Kidney (tissue), 14 donors: Measurements from ENCODE around the gene RAD17. TPM values are rescaled to one million over a fixed set of nuclear protein-coding genes. Genes with fewer than 3 reads are reported as not detected.
"Not testable (repeated sequence)": the region's sequence is repeated elsewhere in the genome, so short reads cannot be mapped to it uniquely, and the experiment has no call there.

Experiments used
- DNase-seq, 5 donors: peaks; one replicate each; pipeline ENCODE4 v3.0.0-alpha.2; 2013 to 2020
- FAIRE-seq: peaks from 2 replicates; lab custom pipeline; 2012; peaks lifted over from hg19 to GRCh38; lab: Jason Lieb, UNC
- H3K27ac ChIP-seq, 2 donors: one replicate each; pipeline ENCODE4 v1.7.0; 2013; ENCODE audit warnings: low read depth in 2 of 2, low read length in 2 of 2, inconsistent platforms in 1 of 2
- H3K27me3 ChIP-seq: one replicate; pipeline ENCODE4 v1.7.1; 2013; ENCODE audit warnings: low read length, inconsistent platforms; ENCODE audit not compliant: control insufficient read depth, insufficient read depth
- H3K36me3 ChIP-seq, 3 donors: one replicate each; pipeline versions ENCODE4 v1.7.0 to v1.7.1; 2013; ENCODE audit warnings: low read length in 3 of 3, control low read depth in 1 of 3, inconsistent platforms in 1 of 3; ENCODE audit not compliant: insufficient read depth in 3 of 3, control insufficient read depth in 2 of 3
- H3K4me1 ChIP-seq, 3 donors: one replicate each; pipeline versions ENCODE4 v1.7.0 to v1.7.1; 2013; ENCODE audit warnings: low read length in 3 of 3, inconsistent platforms in 1 of 3, low read depth in 1 of 3; ENCODE audit not compliant: control insufficient read depth in 2 of 3, insufficient read depth in 2 of 3
- H3K4me3 ChIP-seq, 3 donors: one replicate each; pipeline versions ENCODE4 v1.7.0 to v1.8.1; 2013; ENCODE audit warnings: low read length in 3 of 3, control low read depth in 1 of 3, inconsistent platforms in 1 of 3
- H3K9ac ChIP-seq, 3 donors: one replicate each; pipeline versions ENCODE4 v1.7.0 to v1.7.1; 2013; ENCODE audit warnings: low read length in 3 of 3, control low read depth in 1 of 3, inconsistent platforms in 1 of 3
- H3K9me3 ChIP-seq, 3 donors: one replicate each; pipeline versions ENCODE4 v1.7.0 to v1.7.1; 2013; ENCODE audit warnings: low read length in 3 of 3, control low read depth in 1 of 3, inconsistent platforms in 1 of 3; ENCODE audit not compliant: control insufficient read depth in 2 of 3, insufficient read depth in 1 of 3
- intact Hi-C: fragments of 100-400 bp; cut with DNase I; formaldehyde crosslinking; loops from one replicate; pipeline ENCODE4 v1.11.1; 2022
- polyA plus RNA-seq: library from polyadenylated mRNA; stranded (reverse); fragments of 350-450 nt; fragmentation: Illumina TruSeq; extraction: RNeasy Lipid Tissue Mini Kit (QIAGEN cat#74804); gene quantifications from one replicate; pipeline ENCODE4 v1.2.3, GENCODE V29; 2014; ENCODE audit warnings: low read depth, low replicate concordance; ENCODE audit not compliant: insufficient read depth
- total RNA-seq: library from RNA; stranded (reverse); fragmentation: NEBNext Ultra II Directional; extraction: Animal tissue kit (Norgen Biotek cat#: 25700); gene quantifications from one replicate; pipeline ENCODE4 v1.2.1, GENCODE V29; 2021
- TF ChIP-seq, protein P1 (sequence below): IDR thresholded peaks from 3 replicates; pipeline ENCODE4 v1.5.1; 2012; ENCODE audit warnings: mild to moderate bottlenecking, moderate library complexity, borderline replicate concordance; ENCODE audit not compliant: insufficient read depth; ENCODE audit errors: extremely low read depth
- donor health status: control.
- donor health status: control.
- donor health status: control.
- donor health status: control.
- donor health status: control.
- donor health status: DM: yes; HTN: yes; CAD: no.
- donor health status: Normal renal cell carcinoma (clear cell type).

Gene RAD17
- total and polyA plus RNA-seq, 2 donors from 2014 or later: 19.7 to 26.6 TPM

DNA sequence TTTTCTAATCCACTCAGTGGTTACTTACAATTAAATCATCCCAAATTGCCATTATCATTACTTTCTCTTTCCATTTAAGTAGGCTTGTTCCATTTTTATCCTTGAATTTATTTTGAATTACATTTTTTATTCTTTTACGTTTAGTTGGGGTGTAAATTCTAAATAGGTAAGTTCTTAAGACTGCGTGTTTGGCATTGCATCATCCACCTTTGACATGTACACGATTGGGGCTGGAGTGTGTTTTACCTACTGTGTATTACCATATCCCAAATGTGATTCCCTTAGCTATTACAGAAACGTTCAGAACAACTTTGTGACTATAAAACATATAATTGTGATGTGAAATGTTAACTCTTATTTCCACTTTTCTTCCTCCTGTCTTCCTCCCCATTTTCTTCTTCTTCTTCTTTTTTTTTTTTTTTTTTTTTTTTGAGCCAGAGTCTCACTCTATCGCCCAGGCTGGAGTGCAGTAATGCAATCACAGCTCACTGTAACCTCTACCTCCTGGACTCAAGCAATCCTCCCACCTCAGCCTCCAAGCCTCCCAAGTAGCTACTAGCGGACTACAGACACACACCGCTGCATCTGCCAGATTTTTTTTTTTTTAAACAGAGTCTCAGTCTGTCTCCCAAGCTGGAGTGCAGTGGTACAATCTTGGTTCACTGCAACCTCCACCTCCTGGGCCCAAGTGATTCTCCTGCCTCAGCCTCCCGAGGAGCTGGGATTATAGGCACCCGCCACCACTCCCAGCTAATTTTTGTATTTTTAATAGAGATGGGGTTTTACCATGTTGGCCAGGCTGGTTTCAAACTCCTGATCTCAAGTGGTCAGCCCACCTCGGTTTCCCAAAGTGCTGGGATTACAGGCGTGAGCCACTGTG is 62.0 kb downstream of the RAD17 start:
- no peak overlapping the region for H3K4me3 ChIP-seq
- no peak for FAIRE-seq

DNA sequence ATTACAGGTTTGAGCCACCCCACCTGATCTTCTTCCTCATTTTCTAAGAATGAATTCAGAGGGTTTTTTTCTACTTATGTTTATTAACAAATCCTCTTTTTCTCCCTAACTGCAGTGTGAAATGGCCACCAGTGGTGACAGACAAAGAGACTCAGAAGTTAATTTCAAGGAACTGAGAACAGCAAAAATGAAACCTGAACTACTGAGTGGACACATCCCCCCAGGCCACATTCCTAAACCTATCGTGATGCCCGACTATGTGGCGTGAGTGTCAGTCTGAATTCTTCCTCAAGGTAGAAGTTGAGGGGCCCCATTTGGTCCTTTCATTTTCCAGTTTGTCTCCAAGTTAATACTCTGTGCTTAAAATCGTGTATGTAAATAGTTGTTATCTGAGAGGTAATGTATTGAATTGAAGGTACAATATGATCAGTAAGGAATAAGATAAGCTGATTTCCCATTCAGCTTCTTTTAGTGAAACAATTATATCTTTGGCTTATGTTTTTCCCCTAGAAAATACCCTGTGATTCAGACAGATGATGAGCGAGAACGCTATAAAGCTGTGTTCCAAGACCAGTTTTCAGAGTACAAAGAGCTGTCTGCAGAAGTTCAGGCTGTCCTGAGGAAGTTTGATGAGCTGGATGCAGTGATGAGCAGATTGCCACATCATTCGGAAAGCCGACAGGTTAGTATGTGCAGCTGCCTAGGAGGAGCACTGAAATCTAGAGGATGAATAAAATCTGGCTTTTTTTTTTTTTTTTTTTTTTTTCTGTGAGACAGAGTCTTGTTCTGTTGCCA is 63.0 kb downstream of the RAD17 start:
- FAIRE-seq: no peak
- H3K4me3 ChIP-seq: no peak overlapping the region
- TF ChIP-seq, protein P1, sequence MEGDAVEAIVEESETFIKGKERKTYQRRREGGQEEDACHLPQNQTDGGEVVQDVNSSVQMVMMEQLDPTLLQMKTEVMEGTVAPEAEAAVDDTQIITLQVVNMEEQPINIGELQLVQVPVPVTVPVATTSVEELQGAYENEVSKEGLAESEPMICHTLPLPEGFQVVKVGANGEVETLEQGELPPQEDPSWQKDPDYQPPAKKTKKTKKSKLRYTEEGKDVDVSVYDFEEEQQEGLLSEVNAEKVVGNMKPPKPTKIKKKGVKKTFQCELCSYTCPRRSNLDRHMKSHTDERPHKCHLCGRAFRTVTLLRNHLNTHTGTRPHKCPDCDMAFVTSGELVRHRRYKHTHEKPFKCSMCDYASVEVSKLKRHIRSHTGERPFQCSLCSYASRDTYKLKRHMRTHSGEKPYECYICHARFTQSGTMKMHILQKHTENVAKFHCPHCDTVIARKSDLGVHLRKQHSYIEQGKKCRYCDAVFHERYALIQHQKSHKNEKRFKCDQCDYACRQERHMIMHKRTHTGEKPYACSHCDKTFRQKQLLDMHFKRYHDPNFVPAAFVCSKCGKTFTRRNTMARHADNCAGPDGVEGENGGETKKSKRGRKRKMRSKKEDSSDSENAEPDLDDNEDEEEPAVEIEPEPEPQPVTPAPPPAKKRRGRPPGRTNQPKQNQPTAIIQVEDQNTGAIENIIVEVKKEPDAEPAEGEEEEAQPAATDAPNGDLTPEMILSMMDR: no peak
- DNase-seq: no peak
- no peak overlapping the region for H3K27ac ChIP-seq
- H3K9me3 ChIP-seq: no peaks in the 10 kb centered on the region
- H3K9ac ChIP-seq: no peak overlapping the region
- peaks cover 0 to 13% (median 0%) of the 10 kb centered on the region in 3 donors for H3K36me3 ChIP-seq
- intact Hi-C loops: no loop called here
- H3K27me3 ChIP-seq: no peaks in the 10 kb centered on the region
- H3K4me1 ChIP-seq: peaks cover 0 to 3% (median 0%) of the 10 kb centered on the region in 3 donors

More for the DNA sequence above, 62.0 kb downstream of the RAD17 start:
- TF ChIP-seq, protein P1: no peak
- Histone ChIP-seq H3K9me3 (no peaks in the 10 kb centered on the region), H3K9ac (no peak overlapping the region), H3K4me1 (peaks cover 0 to 3% (median 0%) of the 10 kb centered on the region in 3 donors), H3K27ac (no peak overlapping the region), H3K27me3 (no peaks in the 10 kb centered on the region), H3K36me3 (peaks cover 0 to 13% (median 0%) of the 10 kb centered on the region in 3 donors)
- intact Hi-C loops: no loop called here
- no peak for DNase-seq

DNA sequence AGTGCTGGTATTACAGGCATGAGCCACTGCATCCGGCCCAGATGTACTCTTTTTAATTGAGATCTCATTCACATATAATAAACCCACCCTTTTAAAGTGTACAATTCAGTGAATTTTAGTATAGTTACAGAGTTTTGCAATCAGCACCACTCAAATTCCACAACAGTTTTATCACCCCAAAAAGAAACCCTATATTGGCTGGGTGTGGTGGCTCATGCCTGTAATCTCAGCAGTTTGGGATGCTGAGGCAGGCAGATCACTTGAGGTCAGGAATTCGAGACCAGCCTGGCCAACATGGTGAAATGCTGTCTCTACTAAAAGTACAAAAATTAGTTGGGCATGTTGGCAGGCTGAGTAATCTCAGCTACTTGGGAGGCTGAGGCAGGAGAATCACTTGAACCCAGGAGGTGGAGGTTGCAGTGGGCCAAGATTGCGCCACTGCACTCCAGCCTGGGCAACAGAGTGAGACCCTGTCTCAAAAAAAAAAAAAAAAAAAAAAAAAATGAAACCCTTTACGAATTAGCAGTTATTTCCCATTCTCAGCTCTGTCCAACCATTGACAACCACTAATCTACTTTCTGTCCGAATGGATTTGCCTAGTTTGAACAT is 65.8 kb downstream of the RAD17 start:
- H3K27ac ChIP-seq, intact Hi-C loops, H3K9me3 ChIP-seq, H3K27me3 ChIP-seq, H3K9ac ChIP-seq, H3K4me1 ChIP-seq, H3K4me3 ChIP-seq, DNase-seq, FAIRE-seq: not testable (repeated sequence)
- peaks cover 0 to 13% (median 0%) of the 10 kb centered on the region in 3 donors for H3K36me3 ChIP-seq
